K562 (cell line): Measurements from ENCODE around the gene RPS19. TPM values are rescaled to one million over a fixed set of nuclear protein-coding genes. Genes with fewer than 3 reads are reported as not detected.

Experiments
- AFF4 ChIP-seq: sonication (generic); formaldehyde crosslinking; IDR thresholded peaks from 2 replicates; pipeline ENCODE4 v1.8.0; 2023; ENCODE audit warnings: mild to moderate bottlenecking, missing genetic modification reagents
- EGR1 ChIP-seq: fragments of 450-650 bp; conservative IDR thresholded peaks from 2 replicates; pipeline ENCODE4 v1.6.1; 2017; ENCODE audit warnings: mild to moderate bottlenecking
- EHMT2 ChIP-seq: fragments of 450-650 bp; IDR thresholded peaks from 2 replicates; pipeline ENCODE4 v1.6.1; 2018; ENCODE audit warnings: antibody characterized with exemption
- FOXA1 ChIP-seq: fragments of 450-650 bp; IDR thresholded peaks from 2 replicates; pipeline ENCODE4 v1.6.1; 2016; ENCODE audit warnings: mild to moderate bottlenecking, borderline replicate concordance
- FOXK2 ChIP-seq, 2 experiments: fragments of 450-650 bp; IDR thresholded peaks in 1 of 2; conservative IDR thresholded peaks in 1 of 2; 2 replicates each; pipeline ENCODE4 v1.6.1; 2016; ENCODE audit warnings: low read depth in 2 of 2, mild to moderate bottlenecking in 1 of 2
- FOXM1 ChIP-seq, 2 experiments: fragments of 450-650 bp in 1 of 2; sonication (generic) in 1 of 2; formaldehyde crosslinking in 1 of 2; IDR thresholded peaks; 2 replicates each; pipeline versions ENCODE4 v1.6.1 to v1.9.0; 2017 to 2022; ENCODE audit warnings: low read depth in 2 of 2, mild to moderate bottlenecking in 2 of 2, missing genetic modification reagents in 1 of 2, moderate library complexity in 1 of 2
- HDAC8 ChIP-seq: fragments of 450-650 bp; IDR thresholded peaks from 2 replicates; pipeline ENCODE4 v1.6.1; 2016; ENCODE audit warnings: mild to moderate bottlenecking, missing genetic modification characterization, moderate library complexity, missing compliant biosample characterization
- HLTF ChIP-seq: fragments of 450-650 bp; IDR thresholded peaks from 2 replicates; pipeline ENCODE4 v1.6.1; 2016
- HOMEZ ChIP-seq: fragments of 250-450 bp; sonication (Bioruptor Pico); IDR thresholded peaks from 2 replicates; pipeline ENCODE4 v1.4.0; 2020; ENCODE audit warnings: mild to moderate bottlenecking, moderate library complexity
- IRF1 ChIP-seq: sonication (generic); formaldehyde crosslinking; IDR thresholded peaks from 2 replicates; pipeline ENCODE4 v1.8.0; 2022; ENCODE audit warnings: missing genetic modification reagents, mild to moderate bottlenecking, borderline replicate concordance
- JUN ChIP-seq, 2 experiments: sonication (generic) in 1 of 2; formaldehyde crosslinking in 1 of 2; IDR thresholded peaks; 2 replicates each; pipeline versions ENCODE4 v1.6.1 to v1.8.0; 2012 to 2022; ENCODE audit warnings: borderline replicate concordance in 2 of 2, mild to moderate bottlenecking in 2 of 2, improper control_type of control experiment in 1 of 2, low read depth in 1 of 2, low read length in 1 of 2, missing genetic modification reagents in 1 of 2
- NELFE ChIP-seq: IDR thresholded peaks from 2 replicates; pipeline ENCODE4 v1.6.1; 2011; ENCODE audit warnings: mild to moderate bottlenecking; ENCODE audit not compliant: insufficient read depth, insufficient read length
- SP1 ChIP-seq: sonication (generic); formaldehyde crosslinking; IDR thresholded peaks from 2 replicates; pipeline ENCODE4 v1.8.1; 2022; ENCODE audit warnings: mild to moderate bottlenecking, missing genetic modification reagents
- TAF7 ChIP-seq: fragments of 450-650 bp; IDR thresholded peaks from 2 replicates; pipeline ENCODE4 v1.6.1; 2016; ENCODE audit warnings: missing genetic modification characterization, missing compliant biosample characterization
- THRB ChIP-seq: fragments of 450-650 bp; formaldehyde crosslinking; conservative IDR thresholded peaks from 2 replicates; pipeline ENCODE4 v1.4.0; 2022; ENCODE audit warnings: mild to moderate bottlenecking, missing genetic modification characterization
- ZBTB1 ChIP-seq: sonication (generic); formaldehyde crosslinking; IDR thresholded peaks from 2 replicates; pipeline ENCODE4 v1.8.1; 2023; ENCODE audit warnings: missing genetic modification reagents, low read depth, mild to moderate bottlenecking, borderline replicate concordance
- ZNF165 ChIP-seq: fragments of 250-450 bp; sonication (Bioruptor Pico); IDR thresholded peaks from 2 replicates; pipeline ENCODE4 v1.4.0; 2020; ENCODE audit warnings: borderline replicate concordance
- polyA plus RNA-seq, 8 experiments: library from polyadenylated mRNA; depleted of rRNA in 4 of 8; stranded (reverse) in 5 of 8; unstranded in 3 of 8; fragments of >200 nt; fragmentation: Nextera tagmentation in 2 of 8; fragmentation: Illumina TruSeq in 1 of 8; extraction: Ambion mirVana in 2 of 8; extraction: Trizol in 1 of 8; gene quantifications; 2 replicates each; pipeline versions ENCODE4 v1.2.1 to v1.2.3, GENCODE V29; 2011 to 2014; ENCODE audit warnings: inconsistent platforms in 1 of 8, missing spikeins in 1 of 8
- total RNA-seq, 7 experiments: library from RNA; depleted of rRNA in 6 of 7; stranded (reverse); fragments of >200 nt in 6 of 7; fragmentation: Illumina TruSeq in 2 of 7; extraction: Trizol in 2 of 7; gene quantifications; 2 replicates each; pipeline versions ENCODE4 v1.2.1 to v1.2.3, GENCODE V29; 2011 to 2021; ENCODE audit warnings: low replicate concordance in 1 of 7

RPS19 gene
- total and polyA plus RNA-seq, 9 of the 15 experiments (the other 6 are each of a cell fraction or from before 2014, with no cell fraction given) = 1,964 to 3,408 (median 2,747) TPM

- TF ChIP-seq FOXK2 (conservative IDR thresholded peaks at IDR 0.05 in 1 of 2, IDR thresholded peaks at IDR 0.05 in 1 of 2; ENCODE audit: low read depth in 2 of 2) = peak; percentile 75 to 80
- no peak for TF ChIP-seq FOXA1
- TF ChIP-seq FOXM1 (IDR thresholded peaks at IDR 0.05; ENCODE audit: low read depth) = no peak
- no peak for TF ChIP-seq FOXM1 (CRISPR knock-in tag; IDR thresholded peaks at IDR 0.05; ENCODE audit: low read depth)
- TF ChIP-seq TAF7 (tag) = peak; percentile 89
- no peak for TF ChIP-seq HOMEZ
- TF ChIP-seq SP1 (CRISPR knock-in tag) = peak; percentile 100
- peak; percentile 59; the same call in 1 of the 2 replicates for TF ChIP-seq AFF4 (CRISPR knock-in tag)
- no peak for TF ChIP-seq EHMT2
- TF ChIP-seq HDAC8 (tag) = 0 out of 2 replicates have a peak, but pooled peaks have one; percentile 19
- TF ChIP-seq JUN (IDR thresholded peaks at IDR 0.05; ENCODE audit: borderline replicate concordance, low read depth, low read length) = peak; percentile 48; the same call in 1 of the 2 replicates
- peak; percentile 58; the same call in 1 of the 2 replicates for TF ChIP-seq JUN (CRISPR knock-in tag; IDR thresholded peaks at IDR 0.05; ENCODE audit: borderline replicate concordance)
- peak; percentile 32 for TF ChIP-seq EGR1
- TF ChIP-seq IRF1 (CRISPR knock-in tag) = no peak
- TF ChIP-seq HLTF = peak; percentile 91
- peak; percentile 92 for TF ChIP-seq THRB (CRISPR knock-in tag)
- no peak for TF ChIP-seq NELFE
- no peak for TF ChIP-seq ZBTB1 (CRISPR knock-in tag)
- TF ChIP-seq ZNF165 (CRISPR knock-in tag) = no peak
These were observed at the start of gene RPS19 (continued) for GRCh38 chr19:41859618-41860418.
